Sigmoid colon (tissue), 4 donors: Measurements from ENCODE around the gene PIK3C2G.

Source experiments
- CTCF ChIP-seq, 4 experiments: fragments of 450-650 bp in 3 of 4; fragments of 200-600 bp in 1 of 4; IDR thresholded peaks; one replicate each; pipeline ENCODE4 v1.5.1; 2016 to 2019; ENCODE audit warnings: antibody characterized with exemption in 4 of 4, mild to moderate bottlenecking in 3 of 4, moderate library complexity in 2 of 4
- EP300 ChIP-seq, 4 donors: sonication (generic); formaldehyde crosslinking; IDR thresholded peaks; one replicate each; pipeline ENCODE4 v1.6.1; 2017; ENCODE audit warnings: antibody characterized with exemption in 4 of 4
- POLR2A ChIP-seq, 2 donors: fragments of 450-650 bp; IDR thresholded peaks; one replicate each; pipeline ENCODE4 v1.6.1; 2016; ENCODE audit warnings: antibody characterized with exemption in 2 of 2, mild to moderate bottlenecking in 2 of 2, moderate library complexity in 2 of 2

- TF ChIP-seq CTCF (IDR thresholded peaks at IDR 0.05) (no peak), POLR2A (IDR thresholded peaks at IDR 0.05) (no peak), EP300 (IDR thresholded peaks at IDR 0.05) (no peak)
Observed at GRCh38 chr12:18280728-18281127, 19.4 kb downstream of the PIK3C2G start.
